ENCODE results near the gene RTP2. TPM values are rescaled to one million over a fixed set of nuclear protein-coding genes. Genes with fewer than 3 reads are reported as not detected.
A peak's percentile ranks its signal among the peaks of the same experiment; 100 is the strongest.

RTP2 gene
- polyA plus RNA-seq, 3 donors = not detected

GRCh38 chr3:187735837-187736236 is 33.5 kb upstream of the RTP2 start:
- Histone ChIP-seq H3K9me3 (replicated peaks in 1 of 2; ENCODE audit: control insufficient read depth in 1 of 2, insufficient read depth in 1 of 2, low read length in 2 of 2) (no peaks in the 10 kb centered on the region), H3K27ac (ENCODE audit: low read depth in 1 of 2, low read length in 2 of 2) (peak overlapping the region; percentile 6 to 99), H3K79me2 (ENCODE audit: insufficient read depth, low read length) (peaks cover 65% of the 10 kb centered on the region), H3K4me3 (replicated peaks in 1 of 3; ENCODE audit: low read depth in 2 of 3, low read length in 3 of 3) (peak overlapping the region in 1 of 3 experiments; percentile 96), H4K20me1 (ENCODE audit: insufficient read depth, low read length) (peaks cover 99% of the 10 kb centered on the region), H3K36me3 (replicated peaks in 1 of 2; ENCODE audit: control insufficient read depth in 1 of 2, insufficient read depth in 2 of 2, low read length in 2 of 2) (peaks cover 41 to 48% of the 10 kb centered on the region in 2 donors), H2AFZ (ENCODE audit: insufficient read depth, low read depth, low read length, poor library complexity, severe bottlenecking) (no peak overlapping the region), H3K27me3 (ENCODE audit: control insufficient read depth in 2 of 2, insufficient read depth in 2 of 2, low read length in 2 of 2) (no peaks in the 10 kb centered on the region), H3K9ac (ENCODE audit: insufficient read depth, low read length, poor library complexity, severe bottlenecking) (no peak overlapping the region), H3K4me1 (ENCODE audit: control insufficient read depth in 1 of 2, insufficient read depth in 2 of 2, low read length in 2 of 2) (peaks cover 38 to 54% of the 10 kb centered on the region in 2 donors), H3K4me2 (replicated peaks; ENCODE audit: extremely low read depth, low read length, poor library complexity, severe bottlenecking) (no peak overlapping the region)
- peaks cover 0 to 9% (median 3%) of the 10 kb centered on the region in 3 donors for H3K27me3 Mint-ChIP-seq (ENCODE audit: low read depth in 3 of 3)
- H3K4me3 Mint-ChIP-seq = peak overlapping the region in 1 of 2 donors; percentile 95
- H3K9me3 Mint-ChIP-seq = no peaks in the 10 kb centered on the region
- peaks cover 42% of the 10 kb centered on the region for H3K4me1 Mint-ChIP-seq
- peaks cover 67 to 69% of the 10 kb centered on the region in 2 donors for H3K36me3 Mint-ChIP-seq
- intact Hi-C loops (cut with micrococcal nuclease) = loop anchor here (10.0 kb wide), 1 partner anchor 1089 kb away; no protein-coding TSS in a partner anchor
- no CpG with 5 or more reads among the region's 3 CpGs for WGBS (ENCODE audit: insufficient coverage)
- H3K27ac Mint-ChIP-seq = peak overlapping the region; percentile 64 to 100 (median 99)
- DNase-seq = peak in 1 of 3 donors; percentile 19
- TF ChIP-seq, protein P1, sequence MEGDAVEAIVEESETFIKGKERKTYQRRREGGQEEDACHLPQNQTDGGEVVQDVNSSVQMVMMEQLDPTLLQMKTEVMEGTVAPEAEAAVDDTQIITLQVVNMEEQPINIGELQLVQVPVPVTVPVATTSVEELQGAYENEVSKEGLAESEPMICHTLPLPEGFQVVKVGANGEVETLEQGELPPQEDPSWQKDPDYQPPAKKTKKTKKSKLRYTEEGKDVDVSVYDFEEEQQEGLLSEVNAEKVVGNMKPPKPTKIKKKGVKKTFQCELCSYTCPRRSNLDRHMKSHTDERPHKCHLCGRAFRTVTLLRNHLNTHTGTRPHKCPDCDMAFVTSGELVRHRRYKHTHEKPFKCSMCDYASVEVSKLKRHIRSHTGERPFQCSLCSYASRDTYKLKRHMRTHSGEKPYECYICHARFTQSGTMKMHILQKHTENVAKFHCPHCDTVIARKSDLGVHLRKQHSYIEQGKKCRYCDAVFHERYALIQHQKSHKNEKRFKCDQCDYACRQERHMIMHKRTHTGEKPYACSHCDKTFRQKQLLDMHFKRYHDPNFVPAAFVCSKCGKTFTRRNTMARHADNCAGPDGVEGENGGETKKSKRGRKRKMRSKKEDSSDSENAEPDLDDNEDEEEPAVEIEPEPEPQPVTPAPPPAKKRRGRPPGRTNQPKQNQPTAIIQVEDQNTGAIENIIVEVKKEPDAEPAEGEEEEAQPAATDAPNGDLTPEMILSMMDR (IDR thresholded peaks at IDR 0.05) = no peak

DNA sequence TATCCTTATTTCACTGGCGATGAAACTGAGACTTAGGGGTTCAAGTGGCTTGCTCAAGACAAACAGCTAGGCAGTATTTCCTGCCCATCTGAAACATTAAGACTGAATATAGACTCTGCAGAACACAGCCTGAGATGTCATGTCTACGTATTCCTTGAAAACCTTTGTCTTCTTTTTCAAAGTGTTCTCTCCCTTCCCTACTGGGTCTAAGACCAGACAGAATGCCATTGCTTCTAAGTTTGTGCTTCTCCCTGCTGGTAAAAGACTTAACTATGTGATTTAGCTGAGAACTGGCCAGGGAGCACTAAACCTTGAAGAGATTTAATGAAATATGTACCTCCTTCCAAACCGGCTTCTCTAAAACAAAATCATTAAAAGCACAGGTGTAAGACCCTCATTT is 33.0 kb upstream of the RTP2 start:
- H3K27ac Mint-ChIP-seq = peak overlapping the region in 5 of 7 donors; percentile 64 to 100 (median 100)
- Histone ChIP-seq H3K4me3 (replicated peaks in 1 of 3; ENCODE audit: low read depth in 2 of 3, low read length in 3 of 3) (no peak overlapping the region), H3K9ac (ENCODE audit: insufficient read depth, low read length, poor library complexity, severe bottlenecking) (no peak overlapping the region), H3K27me3 (ENCODE audit: control insufficient read depth in 2 of 2, insufficient read depth in 2 of 2, low read length in 2 of 2) (no peaks in the 10 kb centered on the region), H4K20me1 (ENCODE audit: insufficient read depth, low read length) (peaks cover 99% of the 10 kb centered on the region), H3K36me3 (replicated peaks in 1 of 2; ENCODE audit: control insufficient read depth in 1 of 2, insufficient read depth in 2 of 2, low read length in 2 of 2) (peaks cover 45 to 53% of the 10 kb centered on the region in 2 donors), H3K27ac (ENCODE audit: low read depth in 1 of 2, low read length in 2 of 2) (peak overlapping the region in 1 of 2 donors; percentile 99), H3K4me2 (replicated peaks; ENCODE audit: extremely low read depth, low read length, poor library complexity, severe bottlenecking) (no peak overlapping the region), H3K4me1 (ENCODE audit: control insufficient read depth in 1 of 2, insufficient read depth in 2 of 2, low read length in 2 of 2) (peaks cover 33 to 49% of the 10 kb centered on the region in 2 donors), H3K9me3 (replicated peaks in 1 of 2; ENCODE audit: control insufficient read depth in 1 of 2, insufficient read depth in 1 of 2, low read length in 2 of 2) (no peaks in the 10 kb centered on the region), H3K79me2 (ENCODE audit: insufficient read depth, low read length) (peaks cover 60% of the 10 kb centered on the region), H2AFZ (ENCODE audit: insufficient read depth, low read depth, low read length, poor library complexity, severe bottlenecking) (no peak overlapping the region)
- WGBS (ENCODE audit: insufficient coverage) = 94% methylated on average over 2 of the region's 3 CpGs
- DNase-seq = no peak
- H3K4me1 Mint-ChIP-seq = peaks cover 37% of the 10 kb centered on the region
- TF ChIP-seq, protein P1 (IDR thresholded peaks at IDR 0.05) = no peak
- H3K4me3 Mint-ChIP-seq = no peak overlapping the region
- H3K9me3 Mint-ChIP-seq = no peaks in the 10 kb centered on the region
- intact Hi-C loops (cut with micrococcal nuclease) = loop anchor here (10.0 kb wide), 1 partner anchor 1089 kb away; no protein-coding TSS in a partner anchor
- H3K36me3 Mint-ChIP-seq = peaks cover 72 to 74% of the 10 kb centered on the region in 2 donors
- peaks cover 0 to 9% (median 3%) of the 10 kb centered on the region in 3 donors for H3K27me3 Mint-ChIP-seq (ENCODE audit: low read depth in 3 of 3)

All from CD14-positive monocyte (primary cell).